ENCODE results near the gene ITGAL. TPM values are rescaled to one million over a fixed set of nuclear protein-coding genes. Genes with fewer than 3 reads are reported as not detected.

ITGAL gene
- total RNA-seq, 1 experiment from 2014 or later: not detected

DNA sequence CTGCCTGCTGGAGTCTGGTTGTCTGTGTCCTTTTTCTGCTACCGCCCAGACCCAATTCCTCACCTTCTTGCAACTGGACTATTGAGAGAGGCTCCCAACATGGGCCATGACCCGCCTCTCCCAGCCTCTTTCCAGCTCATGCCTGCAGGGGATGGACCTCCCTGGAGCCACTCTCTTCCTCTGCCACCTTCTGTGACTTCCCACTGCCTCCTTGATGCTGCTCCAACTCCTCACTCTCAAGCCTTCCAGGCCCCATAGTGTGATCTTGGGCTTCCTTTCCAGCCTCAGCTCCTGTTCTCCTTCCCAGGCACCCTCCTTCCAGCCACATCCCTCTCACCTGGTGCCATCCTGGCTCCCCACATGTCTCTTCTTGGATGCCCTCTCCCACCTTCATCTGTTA, 42.7 kb downstream of the ITGAL start:
- CTCF ChIA-PET: no interaction called here
- Mint-ChIP-seq H3K4me3 (ENCODE audit: low read depth, unreplicated experiment) (no peak overlapping the region), H3K9me3 (ENCODE audit: low read depth, unreplicated experiment) (no peaks in the 10 kb centered on the region), H3K36me3 (ENCODE audit: insufficient read depth, unreplicated experiment) (no peaks in the 10 kb centered on the region), H3K27ac (ENCODE audit: unreplicated experiment) (no peak overlapping the region), H3K27me3 (ENCODE audit: unreplicated experiment) (peaks cover 23% of the 10 kb centered on the region), H3K4me1 (ENCODE audit: low read depth, unreplicated experiment) (no peaks in the 10 kb centered on the region)
- TF ChIP-seq, protein P1, sequence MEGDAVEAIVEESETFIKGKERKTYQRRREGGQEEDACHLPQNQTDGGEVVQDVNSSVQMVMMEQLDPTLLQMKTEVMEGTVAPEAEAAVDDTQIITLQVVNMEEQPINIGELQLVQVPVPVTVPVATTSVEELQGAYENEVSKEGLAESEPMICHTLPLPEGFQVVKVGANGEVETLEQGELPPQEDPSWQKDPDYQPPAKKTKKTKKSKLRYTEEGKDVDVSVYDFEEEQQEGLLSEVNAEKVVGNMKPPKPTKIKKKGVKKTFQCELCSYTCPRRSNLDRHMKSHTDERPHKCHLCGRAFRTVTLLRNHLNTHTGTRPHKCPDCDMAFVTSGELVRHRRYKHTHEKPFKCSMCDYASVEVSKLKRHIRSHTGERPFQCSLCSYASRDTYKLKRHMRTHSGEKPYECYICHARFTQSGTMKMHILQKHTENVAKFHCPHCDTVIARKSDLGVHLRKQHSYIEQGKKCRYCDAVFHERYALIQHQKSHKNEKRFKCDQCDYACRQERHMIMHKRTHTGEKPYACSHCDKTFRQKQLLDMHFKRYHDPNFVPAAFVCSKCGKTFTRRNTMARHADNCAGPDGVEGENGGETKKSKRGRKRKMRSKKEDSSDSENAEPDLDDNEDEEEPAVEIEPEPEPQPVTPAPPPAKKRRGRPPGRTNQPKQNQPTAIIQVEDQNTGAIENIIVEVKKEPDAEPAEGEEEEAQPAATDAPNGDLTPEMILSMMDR (IDR thresholded peaks at IDR 0.05; ENCODE audit: unreplicated experiment): no peak
- BruUV-seq (replicated peaks): no TSS peak
- intact Hi-C loops (cut with micrococcal nuclease; ENCODE audit: unreplicated experiment): no loop called here
- DNase-seq: no peak

DNA sequence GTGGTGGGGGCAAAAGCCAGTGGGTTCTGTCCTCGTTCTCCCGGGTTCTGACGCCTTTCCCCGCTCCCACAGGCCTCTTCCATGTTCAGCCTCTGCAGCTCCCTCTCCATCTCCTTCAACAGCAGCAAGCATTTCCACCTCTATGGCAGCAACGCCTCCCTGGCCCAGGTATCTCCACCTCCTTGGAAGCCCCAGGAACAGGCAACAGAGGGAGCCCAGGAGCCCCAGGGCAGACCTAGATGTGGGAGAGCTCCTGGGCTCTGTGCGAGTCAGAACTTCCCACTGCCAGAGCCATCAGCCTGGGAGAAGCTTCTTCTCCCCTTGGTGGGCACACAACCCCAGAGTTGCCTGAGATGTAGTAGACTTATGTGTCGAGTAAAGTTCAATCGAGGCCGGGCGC, 46.0 kb downstream of the ITGAL start:
- Mint-ChIP-seq H3K4me3 (ENCODE audit: low read depth, unreplicated experiment) (no peak overlapping the region), H3K36me3 (ENCODE audit: insufficient read depth, unreplicated experiment) (no peaks in the 10 kb centered on the region), H3K27me3 (ENCODE audit: unreplicated experiment) (peaks cover 10% of the 10 kb centered on the region), H3K9me3 (ENCODE audit: low read depth, unreplicated experiment) (no peaks in the 10 kb centered on the region), H3K27ac (ENCODE audit: unreplicated experiment) (no peak overlapping the region), H3K4me1 (ENCODE audit: low read depth, unreplicated experiment) (peaks cover 12% of the 10 kb centered on the region)
- intact Hi-C loops (cut with micrococcal nuclease; ENCODE audit: unreplicated experiment): no loop called here
- CTCF ChIA-PET: interaction anchor here (0.6 kb wide), 1 partner anchor 38 kb away, joined by 3 read pairs; no protein-coding TSS in a partner anchor
- TF ChIP-seq, protein P1 (IDR thresholded peaks at IDR 0.05; ENCODE audit: unreplicated experiment): no peak
- DNase-seq: no peak
- no TSS peak for BruUV-seq (replicated peaks)

DNA sequence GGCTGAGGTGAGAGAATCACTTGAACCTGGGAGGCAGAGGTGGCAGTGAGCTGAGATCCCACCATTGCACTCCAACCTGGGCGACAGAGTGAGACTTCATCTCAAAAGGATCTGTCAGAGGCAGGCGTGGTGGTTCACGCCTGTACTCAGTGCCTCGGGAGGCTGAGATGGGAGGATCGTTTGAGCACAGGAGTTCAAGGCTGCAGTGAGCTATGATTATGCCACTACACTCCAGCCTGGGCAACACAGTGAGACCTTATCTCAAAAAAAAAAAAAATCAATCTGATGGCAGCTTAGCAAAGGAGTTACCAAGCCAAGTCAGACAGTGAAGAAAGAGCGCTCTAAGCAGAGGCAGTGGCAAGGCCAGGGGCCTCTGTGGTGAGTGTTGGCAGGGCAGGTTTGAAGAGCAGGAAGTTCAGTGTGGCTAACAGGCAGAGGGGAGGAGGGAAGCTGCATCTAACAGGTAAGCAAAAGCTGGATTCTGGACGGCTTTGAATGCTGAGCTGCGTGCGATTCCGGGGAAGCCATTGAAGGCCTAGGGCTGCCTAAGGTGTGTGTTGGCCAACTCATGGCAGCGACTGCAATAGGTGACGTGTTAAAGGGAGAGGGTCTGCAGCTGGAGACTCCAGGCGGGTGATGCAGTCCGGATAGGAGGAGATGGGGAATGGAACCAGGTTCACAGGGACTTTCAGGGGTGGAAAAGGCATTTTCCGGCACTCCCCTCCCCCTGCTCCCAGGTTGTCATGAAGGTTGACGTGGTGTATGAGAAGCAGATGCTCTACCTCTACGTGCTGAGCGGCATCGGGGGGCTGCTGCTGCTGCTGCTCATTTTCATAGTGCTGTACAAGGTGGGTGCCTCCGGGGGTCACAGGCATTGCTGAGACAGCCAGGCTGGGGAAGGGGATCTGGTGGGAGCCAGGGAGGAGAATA, 46.8 kb downstream of the ITGAL start:
- BruUV-seq (replicated peaks): no TSS peak
- Mint-ChIP-seq H3K9me3 (ENCODE audit: low read depth, unreplicated experiment) (no peaks in the 10 kb centered on the region), H3K4me1 (ENCODE audit: low read depth, unreplicated experiment) (peaks cover 12% of the 10 kb centered on the region), H3K4me3 (ENCODE audit: low read depth, unreplicated experiment) (no peak overlapping the region), H3K36me3 (ENCODE audit: insufficient read depth, unreplicated experiment) (peaks cover 8% of the 10 kb centered on the region), H3K27me3 (ENCODE audit: unreplicated experiment) (peaks cover 8% of the 10 kb centered on the region), H3K27ac (ENCODE audit: unreplicated experiment) (no peak overlapping the region)
- no peak for DNase-seq
- TF ChIP-seq, protein P1 (IDR thresholded peaks at IDR 0.05; ENCODE audit: unreplicated experiment): no peak
- intact Hi-C loops (cut with micrococcal nuclease; ENCODE audit: unreplicated experiment): no loop called here
- CTCF ChIA-PET: interaction anchor here (0.6 kb wide), 1 partner anchor 52 kb away, joined by 7 read pairs; no protein-coding TSS in a partner anchor

DNA sequence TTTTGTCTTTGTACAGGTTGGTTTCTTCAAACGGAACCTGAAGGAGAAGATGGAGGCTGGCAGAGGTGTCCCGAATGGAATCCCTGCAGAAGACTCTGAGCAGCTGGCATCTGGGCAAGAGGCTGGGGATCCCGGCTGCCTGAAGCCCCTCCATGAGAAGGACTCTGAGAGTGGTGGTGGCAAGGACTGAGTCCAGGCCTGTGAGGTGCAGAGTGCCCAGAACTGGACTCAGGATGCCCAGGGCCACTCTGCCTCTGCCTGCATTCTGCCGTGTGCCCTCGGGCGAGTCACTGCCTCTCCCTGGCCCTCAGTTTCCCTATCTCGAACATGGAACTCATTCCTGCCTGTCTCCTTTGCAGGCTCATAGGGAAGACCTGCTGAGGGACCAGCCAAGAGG, 48.9 kb downstream of the ITGAL start:
- intact Hi-C loops (cut with micrococcal nuclease; ENCODE audit: unreplicated experiment): no loop called here
- peaks cover 12% of the 10 kb centered on the region for H3K4me1 Mint-ChIP-seq (ENCODE audit: low read depth, unreplicated experiment)
- H3K27ac Mint-ChIP-seq (ENCODE audit: unreplicated experiment): no peak overlapping the region
- no peaks in the 10 kb centered on the region for H3K9me3 Mint-ChIP-seq (ENCODE audit: low read depth, unreplicated experiment)
- no TSS peak for BruUV-seq (replicated peaks)
- no peak overlapping the region for H3K4me3 Mint-ChIP-seq (ENCODE audit: low read depth, unreplicated experiment)
- TF ChIP-seq, protein P1 (IDR thresholded peaks at IDR 0.05; ENCODE audit: unreplicated experiment): no peak
- CTCF ChIA-PET: no interaction called here
- DNase-seq: no peak
- peaks cover 23% of the 10 kb centered on the region for H3K36me3 Mint-ChIP-seq (ENCODE audit: insufficient read depth, unreplicated experiment)
- peaks cover 7% of the 10 kb centered on the region for H3K27me3 Mint-ChIP-seq (ENCODE audit: unreplicated experiment)

Data from Calu3 (cell line).